ENCODE data around the gene ARHGAP26. TPM values are rescaled to one million over a fixed set of nuclear protein-coding genes. Genes with fewer than 3 reads are reported as not detected.
A peak's percentile ranks its signal among the peaks of the same experiment; 100 is the strongest.

The ARHGAP26 gene
- total and polyA plus RNA-seq, 2 donors (not counting 3 experiments of a cell fraction or from before 2014, with no cell fraction given), result 3.1 to 16.2 TPM

GRCh38 chr5:142977363-142978051, 207.3 kb downstream of the ARHGAP26 start:
- Histone ChIP-seq H4K20me1 (replicated peaks; ENCODE audit: control insufficient read depth, extremely low read depth, insufficient read depth, low read length) (no peaks in the 10 kb centered on the region), H3K27me3 (ENCODE audit: control insufficient read depth in 2 of 2, insufficient read depth in 2 of 2, low read length in 2 of 2) (no peaks in the 10 kb centered on the region), H3K4me3 (replicated peaks in 1 of 3; ENCODE audit: insufficient read depth in 1 of 3, low read depth in 1 of 3, low read length in 3 of 3) (no peak overlapping the region), H3K79me2 (ENCODE audit: control insufficient read depth, insufficient read depth, low read length) (no peaks in the 10 kb centered on the region), H3K27ac (ENCODE audit: insufficient read depth, low read depth, low read length) (peak overlapping the region; percentile 58), H3K4me2 (ENCODE audit: insufficient read depth, low read length) (peak overlapping the region; percentile 63), H3K4me1 (ENCODE audit: control insufficient read depth, extremely low read depth, insufficient read depth, low read length) (peaks cover 54% of the 10 kb centered on the region), H3K36me3 (ENCODE audit: control insufficient read depth in 2 of 2, extremely low read depth in 1 of 2, insufficient read depth in 2 of 2, low read length in 2 of 2) (no peaks in the 10 kb centered on the region), H2AFZ (ENCODE audit: low read depth, low read length) (peak overlapping the region; percentile 28), H3K9me1 (replicated peaks; ENCODE audit: control insufficient read depth, extremely low read depth, insufficient read depth, low read length) (no peaks in the 10 kb centered on the region), H3K9me3 (replicated peaks; ENCODE audit: control insufficient read depth, insufficient read depth, low read length) (no peaks in the 10 kb centered on the region), H3K9ac (replicated peaks; ENCODE audit: extremely low read depth, insufficient read depth, low read length) (no peak overlapping the region)
- DNase-seq (ENCODE audit: low read depth, low spot score) (peak; percentile 48), FAIRE-seq (peak; percentile 86)
- ChIA-PET POLR2A (no interaction called here), CTCF (interaction anchor here (1.0 kb wide), 1 partner anchor 26 kb away, joined by 5 read pairs; no protein-coding TSS in a partner anchor)
- peak; percentile 58 for TF ChIP-seq GATA2 (IDR thresholded peaks at IDR 0.05; ENCODE audit: insufficient read depth, insufficient read length, low read depth, low read length)
- no peak for TF ChIP-seq EZH2 (IDR thresholded peaks at IDR 0.05; ENCODE audit: borderline replicate concordance, low read depth, low read length, severe bottlenecking)
- TF ChIP-seq JUN (IDR thresholded peaks at IDR 0.05; ENCODE audit: borderline replicate concordance, insufficient read depth, insufficient read length, low read depth), result peak; percentile 47
- TF ChIP-seq FOS (IDR thresholded peaks at IDR 0.05; ENCODE audit: borderline replicate concordance, insufficient read depth, low read length), result peak; percentile 74
- TF ChIP-seq POLR2AphosphoS5 (IDR thresholded peaks at IDR 0.05; ENCODE audit: insufficient read depth, low read depth, low read length), result peak; percentile 72
- no peak for TF ChIP-seq MAX (IDR thresholded peaks at IDR 0.05; ENCODE audit: insufficient read depth, insufficient read length)
- intact Hi-C loops (cut with micrococcal nuclease), result no loop called here
- dilution Hi-C loops (cut with MboI; ENCODE audit: extremely low pct_ligation_motif_present, low sequenced_read_pairs), result no loop called here
- no TSS peak for BruUV-seq (replicated peaks)
